Measurements from ENCODE around the gene ENPP1.

DNA sequence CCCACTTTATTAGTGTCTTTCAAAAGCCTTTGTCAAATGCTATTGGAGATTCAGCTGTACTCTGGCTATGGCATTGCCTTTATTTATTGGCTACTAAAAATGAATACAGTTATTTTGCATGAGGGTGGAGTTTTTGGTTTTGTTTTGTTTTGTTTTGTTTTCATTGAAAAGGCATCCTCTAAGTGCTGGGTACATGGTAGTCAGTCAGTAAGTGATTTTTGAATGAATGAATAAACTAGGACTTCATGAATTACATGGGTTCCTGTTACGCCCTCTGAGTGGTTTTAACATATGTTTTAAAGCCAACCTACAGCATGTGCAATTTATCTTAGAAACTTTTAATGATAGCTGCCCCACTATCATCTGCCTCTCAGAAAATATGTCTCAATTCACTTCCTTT is 38.9 kb upstream of the ENPP1 start:
- TF ChIP-seq EZH2phosphoT487 (IDR thresholded peaks at IDR 0.05; ENCODE audit: insufficient read depth, low read depth) (no peak), EZH2 (IDR thresholded peaks at IDR 0.05; ENCODE audit: insufficient read depth, poor library complexity, severe bottlenecking) (no peak)
